ENCODE data around the gene SMCO2. TPM values are rescaled to one million over a fixed set of nuclear protein-coding genes. Genes with fewer than 3 reads are reported as not detected.

The SMCO2 gene
- total RNA-seq, 3 donors from 2014 or later (not counting 1 experiment from before 2014, with no cell fraction given), result not detected

- WGBS (ENCODE audit: insufficient coverage), result 91% methylated on average over 2 of the region's 3 CpGs
- Histone ChIP-seq H3K27ac (ENCODE audit: low read length) (no peak overlapping the region), H3K27me3 (ENCODE audit: control insufficient read depth, insufficient read depth, low read length) (peaks cover 2% of the 10 kb centered on the region), H3K4me3 (ENCODE audit: low read length) (no peak overlapping the region), H3K36me3 (ENCODE audit: control insufficient read depth, insufficient read depth, low read length) (no peaks in the 10 kb centered on the region), H3K4me1 (ENCODE audit: control insufficient read depth, insufficient read depth, low read length) (no peaks in the 10 kb centered on the region), H3K9me3 (ENCODE audit: control insufficient read depth, insufficient read depth, low read length) (no peaks in the 10 kb centered on the region)
- Mint-ChIP-seq H3K27me3 (ENCODE audit: low read depth in 2 of 2) (peaks cover 6 to 7% of the 10 kb centered on the region in 2 donors), H3K9me3 (no peaks in the 10 kb centered on the region), H3K36me3 (no peaks in the 10 kb centered on the region), H3K27ac (no peak overlapping the region), H3K4me1 (no peaks in the 10 kb centered on the region), H3K4me3 (no peak overlapping the region)
- DNase-seq (no peak), ATAC-seq (no peak)
- intact Hi-C loops (cut with micrococcal nuclease), result no loop called here
- TF ChIP-seq CTCF (IDR thresholded peaks at IDR 0.05), result no peak
Measured at GRCh38 chr12:27455589-27455988, 9.1 kb downstream of the SMCO2 start.

GRCh38 chr12:27456618-27457017 is 10.1 kb downstream of the SMCO2 start:
- intact Hi-C loops (cut with micrococcal nuclease), result no loop called here
- H3K4me1 ChIP-seq (ENCODE audit: control insufficient read depth, insufficient read depth, low read length), result no peaks in the 10 kb centered on the region
- Mint-ChIP-seq H3K4me1 (no peaks in the 10 kb centered on the region), H3K27ac (no peak overlapping the region), H3K27me3 (ENCODE audit: low read depth in 2 of 2) (peaks cover 6 to 9% of the 10 kb centered on the region in 2 donors), H3K4me3 (no peak overlapping the region), H3K9me3 (no peaks in the 10 kb centered on the region), H3K36me3 (no peaks in the 10 kb centered on the region)
- DNase-seq (no peak), ATAC-seq (no peak)
- no peak overlapping the region for H3K4me3 ChIP-seq (ENCODE audit: low read length)
- H3K27ac ChIP-seq (ENCODE audit: low read length), result no peak overlapping the region
- peaks cover 2% of the 10 kb centered on the region for H3K27me3 ChIP-seq (ENCODE audit: control insufficient read depth, insufficient read depth, low read length)
- 100% methylated on average over 2 of the region's 3 CpGs for WGBS (ENCODE audit: insufficient coverage)
- no peak for TF ChIP-seq CTCF (IDR thresholded peaks at IDR 0.05)
- no peaks in the 10 kb centered on the region for H3K36me3 ChIP-seq (ENCODE audit: control insufficient read depth, insufficient read depth, low read length)
- H3K9me3 ChIP-seq (ENCODE audit: control insufficient read depth, insufficient read depth, low read length), result no peaks in the 10 kb centered on the region

GRCh38 chr12:27460471-27460978 is 14.0 kb downstream of the SMCO2 start:
- no peaks in the 10 kb centered on the region for H3K9me3 Mint-ChIP-seq
- no peaks in the 10 kb centered on the region for H3K36me3 ChIP-seq (ENCODE audit: control insufficient read depth, insufficient read depth, low read length)
- no peak overlapping the region for H3K4me3 Mint-ChIP-seq
- TF ChIP-seq CTCF (IDR thresholded peaks at IDR 0.05), result no peak
- H3K4me3 ChIP-seq (ENCODE audit: low read length), result no peak overlapping the region
- ATAC-seq, result no peak
- H3K27ac ChIP-seq (ENCODE audit: low read length), result no peak overlapping the region
- H3K27me3 Mint-ChIP-seq (ENCODE audit: low read depth in 2 of 2), result peaks cover 11 to 35% of the 10 kb centered on the region in 2 donors
- no peaks in the 10 kb centered on the region for H3K4me1 ChIP-seq (ENCODE audit: control insufficient read depth, insufficient read depth, low read length)
- no peaks in the 10 kb centered on the region for H3K36me3 Mint-ChIP-seq
- no peak for DNase-seq
- H3K27me3 ChIP-seq (ENCODE audit: control insufficient read depth, insufficient read depth, low read length), result peaks cover 2% of the 10 kb centered on the region
- H3K9me3 ChIP-seq (ENCODE audit: control insufficient read depth, insufficient read depth, low read length), result no peaks in the 10 kb centered on the region
- intact Hi-C loops (cut with micrococcal nuclease), result no loop called here
- no peaks in the 10 kb centered on the region for H3K4me1 Mint-ChIP-seq
- 2% methylated on average over 7 of the region's 7 CpGs for WGBS (ENCODE audit: insufficient coverage)
- H3K27ac Mint-ChIP-seq, result no peak overlapping the region

GRCh38 chr12:27462151-27462694 is 15.7 kb downstream of the SMCO2 start:
- DNase-seq, result no peak
- H3K27ac ChIP-seq (ENCODE audit: low read length), result no peak overlapping the region
- no peak for TF ChIP-seq CTCF (IDR thresholded peaks at IDR 0.05)
- Mint-ChIP-seq H3K9me3 (no peaks in the 10 kb centered on the region), H3K36me3 (no peaks in the 10 kb centered on the region), H3K27ac (no peak overlapping the region), H3K27me3 (ENCODE audit: low read depth in 2 of 2) (peaks cover 13 to 35% of the 10 kb centered on the region in 2 donors), H3K4me3 (no peak overlapping the region), H3K4me1 (peaks cover 0 to 1% of the 10 kb centered on the region in 2 donors)
- H3K4me3 ChIP-seq (ENCODE audit: low read length), result no peak overlapping the region
- H3K27me3 ChIP-seq (ENCODE audit: control insufficient read depth, insufficient read depth, low read length), result peaks cover 2% of the 10 kb centered on the region
- whole genome bisulfite sequencing (ENCODE audit: insufficient coverage), result 31% methylated on average over 9 of the region's 9 CpGs
- ATAC-seq, result no peak
- H3K9me3 ChIP-seq (ENCODE audit: control insufficient read depth, insufficient read depth, low read length), result no peaks in the 10 kb centered on the region
- H3K4me1 ChIP-seq (ENCODE audit: control insufficient read depth, insufficient read depth, low read length), result no peaks in the 10 kb centered on the region
- intact Hi-C loops (cut with micrococcal nuclease), result no loop called here
- H3K36me3 ChIP-seq (ENCODE audit: control insufficient read depth, insufficient read depth, low read length), result no peaks in the 10 kb centered on the region

All from natural killer cell (primary cell).